Activated naive CD8-positive, alpha-beta T cell (primary cell): Measurements from ENCODE around the gene LCN15.
A peak's percentile ranks its signal among the peaks of the same experiment; 100 is the strongest.

Source experiments
- H3K27ac Mint-ChIP-seq: one replicate; pipeline ENCODE4 v1.8.0; 2021; ENCODE audit warnings: mixed read lengths
- H3K27me3 Mint-ChIP-seq: one replicate; pipeline ENCODE4 v1.8.0; 2021; ENCODE audit warnings: mixed read lengths
- H3K36me3 Mint-ChIP-seq: one replicate; pipeline ENCODE4 v1.8.0; 2021; ENCODE audit warnings: mixed read lengths
- H3K4me1 Mint-ChIP-seq: one replicate; pipeline ENCODE4 v1.8.0; 2021; ENCODE audit warnings: low read depth, mixed read lengths
- H3K4me3 Mint-ChIP-seq: one replicate; pipeline ENCODE4 v1.8.0; 2021; ENCODE audit warnings: mild to moderate bottlenecking, mixed read lengths
- H3K9me3 Mint-ChIP-seq: one replicate; pipeline ENCODE4 v1.8.0; 2021; ENCODE audit warnings: low read depth, mixed read lengths

The LCN15 gene

DNA sequence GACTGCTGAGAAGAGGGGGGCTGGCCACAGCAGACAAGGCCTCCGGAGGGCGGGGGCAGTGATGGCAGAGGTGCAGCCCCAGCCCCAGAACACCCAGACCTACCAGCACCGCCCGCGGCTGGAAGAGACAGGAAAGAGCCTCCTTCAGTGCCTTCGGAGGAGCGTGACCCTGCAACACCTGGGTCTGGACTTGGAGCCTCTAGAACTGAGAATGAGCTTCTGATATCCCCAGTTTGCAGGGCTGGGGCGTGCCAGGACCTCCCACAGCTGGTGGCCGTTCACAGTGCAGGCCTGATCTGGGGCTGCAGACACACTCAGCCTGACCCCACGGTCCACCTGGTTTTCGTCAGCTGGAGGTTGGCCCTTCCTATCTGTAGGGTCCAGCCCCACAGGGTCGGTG lies 30.7 kb downstream of the LCN15 start:
- H3K27me3 Mint-ChIP-seq = no peaks in the 10 kb centered on the region
- no peaks in the 10 kb centered on the region for H3K36me3 Mint-ChIP-seq
- H3K4me1 Mint-ChIP-seq = peaks cover 9% of the 10 kb centered on the region
- no peak overlapping the region for H3K27ac Mint-ChIP-seq
- no peak overlapping the region for H3K4me3 Mint-ChIP-seq
- H3K9me3 Mint-ChIP-seq = no peaks in the 10 kb centered on the region

GRCh38 chr9:136732444-136733178 lies 31.7 kb downstream of the LCN15 start:
- Mint-ChIP-seq H3K27ac (peak overlapping the region; percentile 16), H3K36me3 (no peaks in the 10 kb centered on the region)

GRCh38 chr9:136729926-136730325 lies 34.4 kb downstream of the LCN15 start:
- Mint-ChIP-seq H3K36me3 (peaks cover 7% of the 10 kb centered on the region), H3K9me3 (no peaks in the 10 kb centered on the region), H3K27ac (no peak overlapping the region), H3K27me3 (no peaks in the 10 kb centered on the region), H3K4me1 (peaks cover 24% of the 10 kb centered on the region), H3K4me3 (peak overlapping the region; percentile 74)

More at GRCh38 chr9:136732444-136733178, 31.7 kb downstream of the LCN15 start:
- Mint-ChIP-seq H3K9me3 (no peaks in the 10 kb centered on the region), H3K4me1 (peaks cover 9% of the 10 kb centered on the region), H3K4me3 (no peak overlapping the region), H3K27me3 (no peaks in the 10 kb centered on the region)

GRCh38 chr9:136729144-136729543 lies 35.2 kb downstream of the LCN15 start:
- no peak overlapping the region for H3K27ac Mint-ChIP-seq
- H3K9me3 Mint-ChIP-seq = no peaks in the 10 kb centered on the region
- H3K4me1 Mint-ChIP-seq = peaks cover 28% of the 10 kb centered on the region
- no peaks in the 10 kb centered on the region for H3K27me3 Mint-ChIP-seq
- H3K36me3 Mint-ChIP-seq = peaks cover 7% of the 10 kb centered on the region
- peak overlapping the region; percentile 74 for H3K4me3 Mint-ChIP-seq

GRCh38 chr9:136728548-136729123 lies 35.7 kb downstream of the LCN15 start:
- Mint-ChIP-seq H3K4me3 (peak overlapping the region; percentile 74), H3K27ac (no peak overlapping the region), H3K9me3 (no peaks in the 10 kb centered on the region), H3K36me3 (peaks cover 7% of the 10 kb centered on the region), H3K27me3 (no peaks in the 10 kb centered on the region), H3K4me1 (peaks cover 31% of the 10 kb centered on the region)

GRCh38 chr9:136728080-136728547 lies 36.2 kb downstream of the LCN15 start:
- peak overlapping the region; percentile 66 for H3K4me3 Mint-ChIP-seq
- H3K27ac Mint-ChIP-seq = no peak overlapping the region
- peaks cover 31% of the 10 kb centered on the region for H3K4me1 Mint-ChIP-seq
- peaks cover 7% of the 10 kb centered on the region for H3K36me3 Mint-ChIP-seq
- no peaks in the 10 kb centered on the region for H3K9me3 Mint-ChIP-seq
- no peaks in the 10 kb centered on the region for H3K27me3 Mint-ChIP-seq

GRCh38 chr9:136726631-136727191 lies 37.6 kb downstream of the LCN15 start:
- H3K27ac Mint-ChIP-seq = peak overlapping the region; percentile 97
- no peaks in the 10 kb centered on the region for H3K27me3 Mint-ChIP-seq
- H3K4me3 Mint-ChIP-seq = peak overlapping the region; percentile 99
- no peaks in the 10 kb centered on the region for H3K9me3 Mint-ChIP-seq
- H3K4me1 Mint-ChIP-seq = peaks cover 28% of the 10 kb centered on the region
- peaks cover 7% of the 10 kb centered on the region for H3K36me3 Mint-ChIP-seq

GRCh38 chr9:136726118-136726517 lies 38.2 kb downstream of the LCN15 start:
- peaks cover 29% of the 10 kb centered on the region for H3K4me1 Mint-ChIP-seq
- H3K36me3 Mint-ChIP-seq = peaks cover 7% of the 10 kb centered on the region
- H3K27ac Mint-ChIP-seq = peak overlapping the region; percentile 97

DNA sequence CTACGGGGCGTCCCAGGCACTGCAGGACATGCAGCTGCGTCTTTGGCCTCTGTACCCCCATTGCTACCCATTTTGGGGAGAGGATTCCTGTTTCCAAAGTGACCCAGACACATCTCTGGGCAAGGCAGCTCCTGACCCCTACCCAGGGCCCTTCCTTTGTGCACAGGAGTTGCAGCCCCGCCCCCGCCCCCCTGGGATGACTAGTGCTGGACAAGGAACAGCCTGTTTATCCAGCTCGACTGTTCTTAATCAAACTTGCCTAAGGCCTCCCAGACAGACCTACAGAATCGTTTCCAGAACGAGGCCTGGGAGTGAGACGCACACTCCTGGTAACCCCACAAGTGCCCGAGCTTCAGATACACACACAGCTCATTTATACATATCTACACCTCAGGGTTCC lies 38.7 kb downstream of the LCN15 start:
- H3K36me3 Mint-ChIP-seq = peaks cover 7% of the 10 kb centered on the region
- peak overlapping the region; percentile 99 for H3K4me3 Mint-ChIP-seq
- H3K27ac Mint-ChIP-seq = peak overlapping the region; percentile 46
- peaks cover 31% of the 10 kb centered on the region for H3K4me1 Mint-ChIP-seq
- no peaks in the 10 kb centered on the region for H3K9me3 Mint-ChIP-seq
- no peaks in the 10 kb centered on the region for H3K27me3 Mint-ChIP-seq

More at GRCh38 chr9:136726118-136726517, 38.2 kb downstream of the LCN15 start:
- no peaks in the 10 kb centered on the region for H3K27me3 Mint-ChIP-seq
- no peaks in the 10 kb centered on the region for H3K9me3 Mint-ChIP-seq
- peak overlapping the region; percentile 99 for H3K4me3 Mint-ChIP-seq

- Mint-ChIP-seq H3K27me3 (no peaks in the 10 kb centered on the region), H3K9me3 (no peaks in the 10 kb centered on the region), H3K36me3 (peaks cover 7% of the 10 kb centered on the region), H3K27ac (no peak overlapping the region), H3K4me3 (peak overlapping the region; percentile 99), H3K4me1 (peaks cover 32% of the 10 kb centered on the region)
Measured at GRCh38 chr9:136724772-136725171, 39.5 kb downstream of the LCN15 start.

GRCh38 chr9:136723989-136724388 lies 40.3 kb downstream of the LCN15 start:
- Mint-ChIP-seq H3K4me1 (peaks cover 32% of the 10 kb centered on the region), H3K27ac (peak overlapping the region; percentile 81), H3K4me3 (peak overlapping the region; percentile 99), H3K36me3 (peaks cover 7% of the 10 kb centered on the region), H3K9me3 (no peaks in the 10 kb centered on the region), H3K27me3 (no peaks in the 10 kb centered on the region)

GRCh38 chr9:136723362-136723976 lies 40.8 kb downstream of the LCN15 start:
- no peak overlapping the region for H3K27ac Mint-ChIP-seq
- H3K4me3 Mint-ChIP-seq = peak overlapping the region; percentile 99
- no peaks in the 10 kb centered on the region for H3K27me3 Mint-ChIP-seq
- H3K36me3 Mint-ChIP-seq = peaks cover 7% of the 10 kb centered on the region
- H3K4me1 Mint-ChIP-seq = peaks cover 33% of the 10 kb centered on the region
- H3K9me3 Mint-ChIP-seq = no peaks in the 10 kb centered on the region

- Mint-ChIP-seq H3K4me3 (no peak overlapping the region), H3K27ac (peak overlapping the region; percentile 28), H3K36me3 (peaks cover 7% of the 10 kb centered on the region), H3K9me3 (no peaks in the 10 kb centered on the region), H3K4me1 (peaks cover 34% of the 10 kb centered on the region), H3K27me3 (no peaks in the 10 kb centered on the region)
Measured at GRCh38 chr9:136722969-136723356, 41.4 kb downstream of the LCN15 start.

DNA sequence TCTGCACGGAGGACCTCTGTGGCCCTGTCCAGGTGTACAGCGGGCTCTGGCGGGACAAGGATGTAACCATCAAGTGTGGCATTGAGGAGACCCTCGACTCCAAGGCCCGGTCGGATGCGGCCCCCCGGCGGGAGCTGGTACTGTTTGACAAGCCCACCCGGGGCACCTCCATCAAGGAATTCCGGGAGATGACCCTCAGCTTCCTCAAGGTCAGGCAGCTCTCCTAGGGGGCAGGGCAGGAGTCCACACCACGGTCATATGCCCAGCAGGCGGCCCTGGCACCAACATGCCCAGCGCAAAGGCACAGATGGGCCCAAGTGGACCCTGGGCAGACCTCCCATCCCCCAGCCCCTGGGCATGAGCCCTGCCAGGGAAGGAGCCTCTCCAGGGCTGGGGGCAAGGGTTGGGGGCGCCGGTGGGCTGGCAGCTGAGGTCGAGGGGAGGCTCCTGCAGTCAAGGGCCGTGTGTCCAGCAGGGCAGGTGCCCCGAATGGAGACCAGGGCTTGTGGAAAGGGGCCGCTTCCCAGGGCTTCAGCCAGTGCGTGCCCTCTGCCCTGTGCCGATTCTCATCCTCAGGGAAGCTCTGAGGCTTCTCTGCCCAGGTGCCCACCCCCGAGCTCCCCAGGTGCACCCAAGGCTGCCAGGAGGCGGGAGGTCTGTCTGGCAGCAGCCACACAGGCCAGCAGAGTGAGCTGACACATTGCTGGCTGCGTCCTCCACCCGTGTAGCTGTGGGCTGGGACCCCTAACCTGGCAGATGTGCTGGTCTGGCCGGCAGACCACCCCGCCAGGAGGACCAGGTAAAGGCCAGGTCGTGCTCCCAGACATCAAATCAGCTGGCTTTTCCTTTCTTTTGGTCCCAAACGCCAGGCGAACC lies 42.0 kb downstream of the LCN15 start:
- Mint-ChIP-seq H3K27ac (no peak overlapping the region), H3K27me3 (no peaks in the 10 kb centered on the region), H3K9me3 (no peaks in the 10 kb centered on the region), H3K4me1 (peaks cover 34% of the 10 kb centered on the region), H3K4me3 (no peak overlapping the region), H3K36me3 (peaks cover 7% of the 10 kb centered on the region)
